ENCODE results near the gene SLC6A1. TPM values are rescaled to one million over a fixed set of nuclear protein-coding genes. Genes with fewer than 3 reads are reported as not detected.

Gene SLC6A1
- total RNA-seq, 1 donor = not detected

- H3K27me3 ChIP-seq (ENCODE audit: insufficient read depth, low read length) = peaks cover 41% of the 10 kb centered on the region
- TF ChIP-seq CTCF (IDR thresholded peaks at IDR 0.05; ENCODE audit: extremely low read depth, low read depth, low read length) = no peak
- DNase-seq (ENCODE audit: insufficient read length, low spot score, missing footprints) = no peak
- H3K27ac ChIP-seq (ENCODE audit: low read depth, low read length) = no peak overlapping the region
- no peak overlapping the region for H3K4me3 ChIP-seq (ENCODE audit: insufficient read depth, low read length)
- H3K79me2 ChIP-seq (ENCODE audit: insufficient read depth, low read length) = no peaks in the 10 kb centered on the region
- no peak overlapping the region for H3K4me2 ChIP-seq (ENCODE audit: insufficient read depth, low read length)
- no peaks in the 10 kb centered on the region for H4K20me1 ChIP-seq (ENCODE audit: insufficient read depth, low read length)
- H3K36me3 ChIP-seq (ENCODE audit: insufficient read depth, low read length) = no peaks in the 10 kb centered on the region
- H3K4me1 ChIP-seq (ENCODE audit: insufficient read depth, low read length) = no peaks in the 10 kb centered on the region
- H2AFZ ChIP-seq (ENCODE audit: low read length) = no peak overlapping the region
- no peaks in the 10 kb centered on the region for H3K9me3 ChIP-seq (ENCODE audit: low read depth, low read length)
Observed at GRCh38 chr3:11050666-11051323, 58.2 kb downstream of the SLC6A1 start.

GRCh38 chr3:11053926-11054503 is 61.5 kb downstream of the SLC6A1 start:
- Histone ChIP-seq H3K27me3 (ENCODE audit: insufficient read depth, low read length) (peaks cover 48% of the 10 kb centered on the region), H3K4me3 (ENCODE audit: insufficient read depth, low read length) (no peak overlapping the region), H4K20me1 (ENCODE audit: insufficient read depth, low read length) (no peaks in the 10 kb centered on the region), H3K9me3 (ENCODE audit: low read depth, low read length) (no peaks in the 10 kb centered on the region), H3K79me2 (ENCODE audit: insufficient read depth, low read length) (no peaks in the 10 kb centered on the region), H3K36me3 (ENCODE audit: insufficient read depth, low read length) (no peaks in the 10 kb centered on the region), H2AFZ (ENCODE audit: low read length) (no peak overlapping the region), H3K4me1 (ENCODE audit: insufficient read depth, low read length) (no peaks in the 10 kb centered on the region), H3K4me2 (ENCODE audit: insufficient read depth, low read length) (no peak overlapping the region), H3K27ac (ENCODE audit: low read depth, low read length) (no peak overlapping the region)
- no peak for DNase-seq (ENCODE audit: insufficient read length, low spot score, missing footprints)
- TF ChIP-seq CTCF (IDR thresholded peaks at IDR 0.05; ENCODE audit: extremely low read depth, low read depth, low read length) = no peak

- Histone ChIP-seq H2AFZ (ENCODE audit: low read length) (no peak overlapping the region), H3K36me3 (ENCODE audit: insufficient read depth, low read length) (no peaks in the 10 kb centered on the region), H4K20me1 (ENCODE audit: insufficient read depth, low read length) (no peaks in the 10 kb centered on the region), H3K79me2 (ENCODE audit: insufficient read depth, low read length) (no peaks in the 10 kb centered on the region), H3K9me3 (ENCODE audit: low read depth, low read length) (no peaks in the 10 kb centered on the region), H3K4me2 (ENCODE audit: insufficient read depth, low read length) (no peak overlapping the region), H3K4me1 (ENCODE audit: insufficient read depth, low read length) (peaks cover 4% of the 10 kb centered on the region), H3K27ac (ENCODE audit: low read depth, low read length) (no peak overlapping the region), H3K27me3 (ENCODE audit: insufficient read depth, low read length) (peaks cover 44% of the 10 kb centered on the region), H3K4me3 (ENCODE audit: insufficient read depth, low read length) (no peak overlapping the region)
- no peak for TF ChIP-seq CTCF (IDR thresholded peaks at IDR 0.05; ENCODE audit: extremely low read depth, low read depth, low read length)
- DNase-seq (ENCODE audit: insufficient read length, low spot score, missing footprints) = no peak
Observed at GRCh38 chr3:11054739-11055438, 62.3 kb downstream of the SLC6A1 start.

GRCh38 chr3:11055496-11055895 is 62.9 kb downstream of the SLC6A1 start:
- no peaks in the 10 kb centered on the region for H3K36me3 ChIP-seq (ENCODE audit: insufficient read depth, low read length)
- H3K27me3 ChIP-seq (ENCODE audit: insufficient read depth, low read length) = peaks cover 42% of the 10 kb centered on the region
- H3K27ac ChIP-seq (ENCODE audit: low read depth, low read length) = no peak overlapping the region
- no peak overlapping the region for H2AFZ ChIP-seq (ENCODE audit: low read length)
- peaks cover 6% of the 10 kb centered on the region for H3K4me1 ChIP-seq (ENCODE audit: insufficient read depth, low read length)
- no peak overlapping the region for H3K4me2 ChIP-seq (ENCODE audit: insufficient read depth, low read length)
- H3K79me2 ChIP-seq (ENCODE audit: insufficient read depth, low read length) = no peaks in the 10 kb centered on the region
- H3K9me3 ChIP-seq (ENCODE audit: low read depth, low read length) = no peaks in the 10 kb centered on the region
- no peak for DNase-seq (ENCODE audit: insufficient read length, low spot score, missing footprints)
- H4K20me1 ChIP-seq (ENCODE audit: insufficient read depth, low read length) = no peaks in the 10 kb centered on the region
- H3K4me3 ChIP-seq (ENCODE audit: insufficient read depth, low read length) = no peak overlapping the region
- TF ChIP-seq CTCF (IDR thresholded peaks at IDR 0.05; ENCODE audit: extremely low read depth, low read depth, low read length) = no peak
